EH (cell line): Measurements from ENCODE around the gene FAM162A.
A peak's percentile ranks its signal among the peaks of the same experiment; 100 is the strongest.
"Not testable (repeated sequence)": the region's sequence is repeated elsewhere in the genome, so short reads cannot be mapped to it uniquely, and the experiment has no call there.

Experiments used
- DNase-seq: peaks from one replicate; pipeline ENCODE4 v3.0.0-alpha.2; 2015; ENCODE audit warnings: low read depth

The FAM162A gene

DNA sequence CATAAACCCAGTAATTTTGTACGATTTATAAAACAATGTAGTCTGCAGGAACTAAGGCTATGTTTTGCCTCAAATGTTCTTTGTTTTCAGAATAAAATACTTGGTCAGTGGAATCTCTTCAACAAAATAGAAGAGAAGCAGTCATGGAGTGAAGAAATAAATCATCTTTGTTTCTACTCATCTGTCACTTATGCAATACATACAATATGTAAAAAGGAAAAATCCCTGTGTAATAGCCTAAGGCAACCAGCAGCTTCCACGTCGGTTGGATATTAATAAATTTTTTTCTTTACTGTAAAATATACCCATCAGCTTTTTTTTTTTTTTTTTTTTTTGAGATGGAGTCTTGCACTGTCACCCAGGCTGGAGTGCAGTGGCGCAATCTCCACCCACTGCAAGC, 37.1 kb downstream of the FAM162A start:
- no peak for DNase-seq

DNA sequence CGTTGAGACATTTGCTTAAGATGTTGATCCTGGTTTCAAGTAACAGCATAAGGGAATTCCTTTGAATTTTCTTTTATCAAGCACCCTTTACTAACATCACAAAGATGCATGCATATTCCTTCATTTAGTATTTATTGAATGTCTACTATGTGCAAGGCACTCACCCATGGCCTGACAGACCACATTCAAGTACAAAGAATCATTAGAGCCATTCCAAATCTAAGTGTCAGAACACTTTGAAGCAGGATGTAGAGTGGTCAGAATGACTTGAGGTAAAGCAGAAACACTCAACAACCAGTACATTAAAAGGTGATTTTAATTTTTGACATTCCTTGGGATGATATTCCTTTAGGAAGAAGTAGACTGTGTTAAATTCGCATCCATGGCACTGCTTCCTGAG, 37.9 kb downstream of the FAM162A start:
- DNase-seq: no peak

DNA sequence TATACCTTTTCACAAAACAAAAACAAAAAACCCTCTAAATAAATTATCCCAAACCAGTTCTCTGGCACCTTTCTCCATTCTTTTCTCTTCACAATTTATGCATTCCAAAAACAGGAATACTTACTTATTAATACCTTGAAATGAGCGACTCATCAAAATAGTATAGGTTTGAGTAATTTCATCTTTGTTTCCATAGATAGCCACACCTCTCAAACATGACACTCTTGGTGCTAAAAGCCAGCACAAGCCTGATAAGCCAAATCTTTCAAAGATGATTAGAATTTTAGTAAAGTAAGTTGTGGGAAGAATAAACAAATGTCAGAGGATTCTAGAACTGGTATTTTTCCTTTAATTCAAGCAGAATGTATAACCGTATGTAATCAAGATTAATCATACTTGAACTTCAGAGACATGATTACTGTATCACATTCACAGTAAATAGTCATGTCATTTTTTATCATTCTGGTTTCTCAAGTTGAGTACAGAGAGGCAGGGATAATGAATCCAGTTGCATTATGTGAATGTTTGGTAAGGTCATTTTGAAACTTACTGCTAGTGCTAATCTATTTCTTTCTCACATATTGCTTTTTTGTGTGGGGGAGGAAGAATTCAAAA, 44.0 kb downstream of the FAM162A start:
- peak; percentile 8 for DNase-seq

DNA sequence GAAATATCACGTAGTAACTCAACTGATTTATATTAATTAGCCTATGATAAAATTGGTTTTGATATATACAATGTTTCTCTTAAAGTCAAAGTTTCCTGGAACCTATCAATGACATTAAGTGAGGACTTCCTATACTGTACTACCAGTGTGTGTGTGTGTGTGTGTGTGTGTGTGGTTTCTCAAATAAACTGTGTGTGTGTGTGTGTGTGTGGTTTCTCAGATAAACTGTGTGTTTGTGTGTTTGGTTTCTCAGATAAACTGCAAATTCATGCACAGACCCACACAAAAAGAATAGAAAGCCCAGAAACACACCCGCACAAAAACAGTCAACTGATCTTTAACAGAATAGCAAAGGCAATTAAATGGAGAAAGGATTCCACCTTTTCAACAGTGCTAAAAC, 46.4 kb downstream of the FAM162A start:
- DNase-seq: no peak

DNA sequence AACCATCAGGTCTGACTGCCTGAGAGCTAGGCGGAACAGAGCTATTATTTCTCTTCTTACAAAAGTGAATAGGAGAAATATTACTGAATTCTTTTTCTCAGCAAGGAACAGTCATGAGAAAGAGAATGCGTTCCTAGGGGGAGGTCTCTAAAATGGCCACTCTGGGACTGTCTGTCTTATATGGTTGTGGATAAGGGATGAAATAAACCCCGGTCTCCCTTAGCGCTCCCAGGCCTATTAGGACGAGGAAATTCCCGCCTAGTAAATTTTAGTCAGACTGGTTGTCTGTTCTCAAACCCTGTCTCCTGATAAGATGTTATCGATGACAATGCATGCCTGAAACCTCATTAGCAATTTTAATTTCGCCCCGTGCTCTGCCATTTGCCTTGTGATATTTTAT, 52.0 kb downstream of the FAM162A start:
- DNase-seq: no peak

DNA sequence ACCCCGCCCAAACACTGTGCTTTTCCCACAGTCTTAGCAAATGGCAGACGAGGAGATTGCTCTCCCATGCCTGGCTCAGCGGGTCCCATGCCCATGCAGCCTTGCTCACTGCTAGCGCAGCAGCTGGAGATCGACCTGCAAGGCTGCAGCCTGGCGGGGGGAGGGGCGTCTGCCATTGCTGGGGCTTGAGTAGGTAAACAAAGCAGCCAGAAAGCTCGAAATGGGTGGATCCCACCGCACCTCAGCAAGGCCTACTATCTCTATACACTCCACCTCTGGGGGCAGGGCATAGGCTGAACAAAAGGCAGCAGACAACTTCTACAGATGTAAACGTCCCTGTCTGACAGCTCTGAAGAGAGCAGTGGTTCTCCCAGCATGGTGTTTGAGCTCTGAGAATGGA, 59.1 kb downstream of the FAM162A start:
- DNase-seq: no peak

DNA sequence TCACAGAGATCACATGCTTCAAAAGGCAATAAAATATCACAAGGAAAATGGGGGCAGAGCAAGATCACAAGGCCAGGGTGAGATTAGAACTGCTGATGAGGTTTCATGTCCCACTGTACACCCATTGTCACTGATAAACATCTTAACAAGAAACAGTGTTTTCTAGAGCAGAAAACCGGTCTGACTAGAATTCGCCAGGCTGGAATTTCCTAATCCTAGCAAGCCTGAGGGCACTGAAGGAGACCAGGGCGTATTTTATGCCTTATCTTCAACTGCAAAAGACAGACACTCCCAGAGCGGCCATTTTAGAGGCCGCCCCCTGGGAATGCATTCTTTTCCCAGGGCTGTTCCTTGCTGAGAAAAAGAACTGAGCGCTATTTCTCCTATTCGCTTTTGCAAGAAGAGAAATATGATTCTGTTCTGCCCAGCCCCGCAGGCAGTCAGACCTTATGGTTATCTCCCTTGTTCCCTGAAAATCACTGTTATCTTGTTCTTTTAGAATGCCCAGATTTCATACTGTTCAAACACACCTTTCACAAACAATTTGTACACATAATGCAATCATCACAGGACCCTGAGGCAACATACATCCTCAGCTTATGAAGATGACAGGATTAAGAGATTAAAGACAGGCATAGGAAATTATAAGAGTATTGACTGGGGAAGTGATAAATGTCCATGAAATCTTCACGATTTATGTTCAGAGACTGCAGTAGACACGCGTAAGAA, 59.9 kb downstream of the FAM162A start:
- not testable (repeated sequence) for DNase-seq

DNA sequence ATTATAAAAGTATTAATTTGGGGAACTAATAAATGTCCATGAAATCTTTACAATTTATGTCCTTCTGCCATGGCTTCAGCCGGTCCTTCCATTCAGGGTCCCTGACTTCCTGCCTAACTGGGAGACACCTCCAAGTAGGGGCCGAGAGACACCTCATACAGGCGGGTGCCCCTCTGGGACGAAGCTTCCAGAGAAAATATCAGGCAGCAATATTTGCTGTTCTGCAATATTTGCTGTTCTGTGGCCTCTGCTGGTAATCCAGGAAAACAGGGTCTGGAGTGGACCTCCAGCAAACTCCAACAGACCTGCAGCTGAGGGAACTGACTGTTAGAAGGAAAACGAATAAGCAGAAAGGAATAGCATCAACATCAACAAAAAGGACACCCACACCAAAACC, 60.5 kb downstream of the FAM162A start:
- not testable (repeated sequence) for DNase-seq

DNA sequence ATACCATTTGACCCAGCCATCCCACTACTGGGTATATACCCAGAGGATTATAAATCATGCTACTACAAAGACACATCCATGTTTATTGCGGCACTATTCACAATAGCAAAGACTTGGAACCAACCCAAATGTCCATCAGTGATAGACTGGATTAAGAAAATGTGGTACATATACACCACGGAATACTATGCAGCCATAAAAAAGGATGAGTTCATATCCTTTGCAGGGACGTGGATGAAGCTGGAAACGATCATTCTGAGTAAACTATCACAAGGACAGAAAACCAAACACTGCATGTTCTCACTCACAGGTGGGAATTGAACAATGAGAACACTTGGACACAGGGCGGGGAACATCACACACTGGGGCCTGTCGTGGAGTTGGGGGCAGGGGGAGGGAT, 64.2 kb downstream of the FAM162A start:
- not testable (repeated sequence) for DNase-seq

DNA sequence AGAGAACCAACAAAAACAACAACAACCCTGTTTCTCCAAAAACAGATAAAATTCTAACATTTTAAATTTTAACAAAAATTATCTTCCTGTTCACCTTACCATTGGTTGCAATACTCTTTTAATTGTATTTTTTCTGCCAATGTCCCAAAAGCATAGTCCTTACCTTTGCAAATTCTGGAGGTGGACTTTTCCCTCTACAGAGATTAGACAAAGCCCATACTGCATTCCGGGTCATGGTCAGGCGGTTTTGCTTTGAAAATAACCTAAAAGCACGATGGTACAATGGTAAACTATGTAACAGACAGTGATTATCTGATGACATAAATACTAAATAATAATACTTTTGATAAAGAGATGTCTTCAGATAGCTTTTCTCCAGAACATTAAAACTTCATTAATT, 67.4 kb downstream of the FAM162A start:
- no peak for DNase-seq

DNA sequence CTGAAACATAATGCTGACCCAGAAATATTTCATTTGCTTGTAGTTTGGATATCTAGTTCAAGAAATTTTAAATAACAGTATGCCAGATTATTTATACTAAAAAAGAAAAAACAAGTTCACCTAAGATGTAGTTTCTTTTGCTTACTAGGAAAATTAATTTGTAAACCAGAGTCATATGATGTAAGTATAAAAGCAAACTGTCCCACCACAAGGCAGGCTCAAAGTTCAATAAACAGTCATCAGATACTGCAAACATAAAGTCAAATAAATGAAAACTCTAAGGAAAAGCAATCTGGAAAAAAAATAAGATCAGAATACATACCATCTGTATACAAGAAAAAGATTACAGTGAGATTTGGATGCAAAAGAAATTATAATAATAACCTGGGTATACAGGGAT, 72.1 kb downstream of the FAM162A start:
- no peak for DNase-seq

DNA sequence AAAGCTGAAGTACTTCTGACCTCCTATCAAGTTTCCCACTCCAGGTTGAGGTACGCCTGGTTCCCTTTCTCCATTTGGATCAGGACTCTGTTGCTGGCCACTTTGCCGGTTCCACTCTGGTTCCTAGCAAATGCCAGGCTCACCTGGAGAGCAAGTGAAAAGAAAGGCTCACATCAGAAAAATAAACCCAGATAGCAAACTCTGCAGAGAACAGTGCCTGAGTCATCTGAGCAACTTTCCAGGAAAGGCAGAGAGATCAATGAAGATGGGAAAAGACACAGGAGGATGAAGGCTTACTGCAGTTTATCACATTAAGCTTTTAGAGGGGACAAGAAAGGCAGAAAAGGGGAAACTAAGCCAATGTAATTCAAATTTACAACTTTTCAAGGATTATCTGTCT, 73.7 kb downstream of the FAM162A start:
- DNase-seq: no peak

DNA sequence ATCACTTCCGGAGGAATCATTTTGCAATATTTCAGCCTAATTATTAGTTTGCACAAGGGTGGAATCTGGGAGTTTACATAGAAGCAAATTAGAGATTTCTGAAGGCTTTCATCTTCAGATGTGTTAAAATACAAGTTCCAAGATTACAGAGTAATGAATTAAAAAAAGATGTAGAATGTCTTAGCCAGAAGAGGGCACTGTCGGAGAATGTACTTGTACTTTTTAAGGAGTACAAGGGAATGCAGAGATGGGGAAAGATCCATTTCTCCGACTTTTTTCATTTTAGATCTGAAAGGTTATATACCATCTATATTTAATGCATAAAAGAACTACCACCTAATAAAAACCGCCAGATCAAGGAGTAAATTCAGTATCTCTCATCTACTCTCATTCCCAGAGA, 75.0 kb downstream of the FAM162A start:
- peak; percentile 65 for DNase-seq

DNA sequence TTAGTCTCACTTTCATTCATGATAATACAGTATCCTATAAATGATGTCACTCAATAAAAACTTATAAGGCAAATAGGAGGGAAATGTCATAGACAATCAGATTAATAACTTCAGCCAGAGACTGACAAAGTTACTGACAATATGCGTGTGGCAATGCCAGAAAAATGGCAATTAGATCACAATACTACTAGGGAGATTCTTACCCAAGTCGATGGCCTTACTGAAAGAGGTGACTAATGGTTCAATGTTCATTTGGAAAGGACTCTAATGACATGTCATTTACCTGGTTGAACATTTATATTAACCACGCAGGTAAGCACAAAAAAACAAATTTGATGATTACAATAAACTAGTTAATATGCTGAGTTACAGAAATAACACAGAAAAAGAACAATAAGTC, 77.8 kb downstream of the FAM162A start:
- no peak for DNase-seq
